ENCODE measurements around the gene SMG6.

SMG6 gene

DNA sequence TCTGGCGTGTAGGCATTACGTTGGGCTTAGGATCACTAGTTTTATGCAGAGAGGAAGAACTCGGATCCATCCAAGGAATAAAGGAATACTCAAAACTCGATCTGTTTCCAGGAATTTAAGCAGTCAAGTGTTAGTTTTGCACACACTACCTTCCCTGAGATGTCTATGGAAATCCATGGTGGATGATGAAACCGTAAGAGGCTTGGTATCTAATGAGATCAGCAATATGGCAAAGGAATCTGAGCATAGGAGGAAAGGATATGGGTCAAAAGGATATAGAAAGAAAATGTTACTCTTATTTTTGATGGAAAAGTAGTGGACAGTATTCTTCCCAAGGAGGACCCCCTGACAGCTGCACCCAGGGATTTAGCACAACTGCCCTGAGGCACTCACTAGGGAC is 59.6 kb downstream of the SMG6 start:
- TF ChIP-seq CTCF (conservative IDR thresholded peaks at IDR 0.05) = no peak
- no peak overlapping the region for H3K27ac ChIP-seq

DNA sequence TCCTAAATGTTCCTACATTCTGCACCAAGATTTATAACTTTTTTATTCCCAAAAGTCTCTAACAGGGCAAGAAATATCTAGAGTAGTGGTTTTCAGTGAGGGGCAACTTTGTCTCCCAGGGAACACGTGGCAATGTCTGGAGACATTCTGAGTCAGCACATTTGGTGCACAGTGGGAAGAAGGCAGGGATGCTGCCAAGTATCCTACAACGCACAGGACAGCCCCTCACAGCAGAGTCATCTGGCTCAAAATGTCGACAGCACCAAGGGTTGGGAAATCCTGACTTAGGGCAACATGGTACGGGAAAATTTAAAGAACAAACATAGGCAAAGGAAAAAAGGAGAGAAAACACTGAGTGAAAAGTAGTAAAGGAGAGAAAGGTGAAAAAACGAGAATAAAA is 61.8 kb downstream of the SMG6 start:
- no peak for TF ChIP-seq CTCF (conservative IDR thresholded peaks at IDR 0.05)
- no peak overlapping the region for H3K27ac ChIP-seq

DNA sequence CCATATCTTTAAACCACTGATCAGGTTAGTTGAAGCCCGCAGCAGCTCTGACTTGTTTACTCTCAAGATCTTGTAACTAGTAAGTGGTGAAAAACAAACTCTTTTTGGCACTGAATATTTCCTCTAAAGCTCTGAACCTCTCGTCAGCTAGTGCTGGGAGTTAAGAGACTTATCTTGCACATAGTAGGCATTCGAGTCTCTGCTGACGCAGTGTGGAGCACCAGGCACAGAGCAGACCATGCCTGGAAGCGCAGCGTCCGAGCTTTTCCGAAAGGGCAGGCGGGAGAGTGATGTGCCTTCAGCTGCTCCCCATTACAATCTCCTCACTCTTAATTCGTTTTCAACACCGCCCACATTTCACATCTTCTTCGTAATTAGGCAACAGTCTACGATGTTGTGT is 63.0 kb downstream of the SMG6 start:
- TF ChIP-seq CTCF (conservative IDR thresholded peaks at IDR 0.05) = no peak
- H3K27ac ChIP-seq = no peak overlapping the region

DNA sequence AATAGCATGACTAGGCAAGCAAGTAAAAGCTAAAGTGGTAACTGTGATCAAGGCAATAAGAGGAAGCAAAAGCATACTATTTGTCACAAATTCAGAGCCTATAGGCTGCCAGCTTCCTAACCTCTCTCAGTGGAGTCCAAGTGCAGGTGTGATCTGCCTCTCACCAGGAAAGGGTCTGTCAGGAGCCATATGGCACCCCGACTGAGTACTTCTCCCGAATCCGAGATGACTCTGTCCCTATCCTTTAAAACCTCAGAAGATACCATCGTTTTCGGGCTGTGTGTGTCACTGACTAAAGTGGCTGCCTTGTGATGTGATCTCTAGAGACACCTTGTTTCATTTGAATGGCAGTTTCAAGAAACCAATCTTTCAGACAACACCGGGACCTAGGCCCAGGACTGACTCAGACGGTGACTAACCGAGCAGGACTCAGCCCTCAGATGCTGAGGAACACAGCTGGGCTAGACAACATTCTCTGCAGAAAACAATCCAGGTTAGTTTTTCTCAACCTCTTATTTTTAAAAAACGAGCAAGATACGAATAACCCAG is 63.6 kb downstream of the SMG6 start:
- no peak for TF ChIP-seq CTCF (conservative IDR thresholded peaks at IDR 0.05)
- H3K27ac ChIP-seq = no peak overlapping the region

- H3K27ac ChIP-seq = no peak overlapping the region
- no peak for TF ChIP-seq CTCF (conservative IDR thresholded peaks at IDR 0.05)
Observed at GRCh38 chr17:2239170-2239551, 64.4 kb downstream of the SMG6 start.

- no peak overlapping the region for H3K27ac ChIP-seq
- no peak for TF ChIP-seq CTCF (conservative IDR thresholded peaks at IDR 0.05)
Observed at GRCh38 chr17:2238432-2239169, 65.0 kb downstream of the SMG6 start.

DNA sequence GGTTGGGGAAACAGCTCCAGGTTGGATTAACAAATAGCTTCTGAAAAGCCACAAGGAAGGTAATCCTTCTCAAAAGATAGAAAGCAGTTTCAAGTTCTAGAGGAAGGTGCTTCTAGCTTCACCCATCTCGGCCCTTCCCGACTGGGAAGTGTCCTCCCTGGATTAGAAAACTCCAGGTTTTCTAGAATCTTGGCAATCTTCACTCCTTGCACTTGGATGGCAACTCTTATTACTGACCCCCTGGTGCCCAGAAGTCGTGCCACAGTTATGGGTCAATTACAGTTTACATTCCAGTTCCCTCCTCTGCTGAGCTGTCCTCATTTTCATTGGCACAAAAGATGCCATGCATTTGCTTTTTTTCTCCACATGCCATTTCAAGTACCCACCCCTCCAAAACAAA is 65.6 kb downstream of the SMG6 start:
- H3K27ac ChIP-seq = no peak overlapping the region
- no peak for TF ChIP-seq CTCF (conservative IDR thresholded peaks at IDR 0.05)
